ENCODE data around the gene TLCD3B.

Gene TLCD3B

DNA sequence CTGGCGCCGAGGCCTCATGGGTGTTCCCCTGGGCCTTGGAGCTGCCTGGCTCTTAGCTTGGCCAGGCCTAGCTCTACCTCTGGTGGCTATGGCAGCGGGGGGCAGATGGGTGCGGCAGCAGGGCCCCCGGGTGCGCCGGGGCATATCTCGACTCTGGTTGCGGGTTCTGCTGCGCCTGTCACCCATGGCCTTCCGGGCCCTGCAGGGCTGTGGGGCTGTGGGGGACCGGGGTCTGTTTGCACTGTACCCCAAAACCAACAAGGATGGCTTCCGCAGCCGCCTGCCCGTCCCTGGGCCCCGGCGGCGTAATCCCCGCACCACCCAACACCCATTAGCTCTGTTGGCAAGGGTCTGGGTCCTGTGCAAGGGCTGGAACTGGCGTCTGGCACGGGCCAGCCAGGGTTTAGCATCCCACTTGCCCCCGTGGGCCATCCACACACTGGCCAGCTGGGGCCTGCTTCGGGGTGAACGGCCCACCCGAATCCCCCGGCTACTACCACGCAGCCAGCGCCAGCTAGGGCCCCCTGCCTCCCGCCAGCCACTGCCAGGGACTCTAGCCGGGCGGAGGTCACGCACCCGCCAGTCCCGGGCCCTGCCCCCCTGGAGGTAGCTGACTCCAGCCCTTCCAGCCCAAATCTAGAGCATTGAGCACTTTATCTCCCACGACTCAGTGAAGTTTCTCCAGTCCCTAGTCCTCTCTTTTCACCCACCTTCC lies 43.5 kb downstream of the TLCD3B start:
- no peak for DNase-seq

DNA sequence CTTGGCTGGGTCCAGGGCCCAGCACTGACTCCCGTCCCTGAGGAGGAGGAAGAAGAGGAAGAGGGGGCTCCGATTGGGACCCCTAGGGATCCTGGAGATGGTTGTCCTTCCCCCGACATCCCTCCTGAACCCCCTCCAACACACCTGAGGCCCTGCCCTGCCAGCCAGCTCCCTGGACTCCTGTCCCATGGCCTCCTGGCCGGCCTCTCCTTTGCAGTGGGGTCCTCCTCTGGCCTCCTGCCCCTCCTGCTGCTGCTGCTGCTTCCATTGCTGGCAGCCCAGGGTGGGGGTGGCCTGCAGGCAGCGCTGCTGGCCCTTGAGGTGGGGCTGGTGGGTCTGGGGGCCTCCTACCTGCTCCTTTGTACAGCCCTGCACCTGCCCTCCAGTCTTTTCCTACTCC lies 44.1 kb downstream of the TLCD3B start:
- DNase-seq = no peak

DNA sequence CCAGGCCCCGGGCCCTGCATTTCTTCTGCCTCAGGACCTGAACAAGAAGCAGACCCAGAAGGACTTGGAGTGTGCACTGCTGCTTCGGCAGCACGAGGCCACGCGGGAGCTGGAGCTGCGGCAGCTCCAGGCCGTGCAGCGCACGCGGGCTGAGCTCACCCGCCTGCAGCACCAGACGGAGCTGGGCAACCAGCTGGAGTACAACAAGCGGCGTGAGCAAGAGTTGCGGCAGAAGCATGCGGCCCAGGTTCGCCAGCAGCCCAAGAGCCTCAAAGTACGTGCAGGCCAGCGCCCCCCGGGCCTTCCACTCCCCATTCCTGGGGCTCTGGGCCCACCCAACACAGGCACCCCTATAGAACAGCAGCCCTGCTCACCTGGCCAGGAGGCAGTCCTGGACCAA lies 44.8 kb downstream of the TLCD3B start:
- no peak for DNase-seq

DNA sequence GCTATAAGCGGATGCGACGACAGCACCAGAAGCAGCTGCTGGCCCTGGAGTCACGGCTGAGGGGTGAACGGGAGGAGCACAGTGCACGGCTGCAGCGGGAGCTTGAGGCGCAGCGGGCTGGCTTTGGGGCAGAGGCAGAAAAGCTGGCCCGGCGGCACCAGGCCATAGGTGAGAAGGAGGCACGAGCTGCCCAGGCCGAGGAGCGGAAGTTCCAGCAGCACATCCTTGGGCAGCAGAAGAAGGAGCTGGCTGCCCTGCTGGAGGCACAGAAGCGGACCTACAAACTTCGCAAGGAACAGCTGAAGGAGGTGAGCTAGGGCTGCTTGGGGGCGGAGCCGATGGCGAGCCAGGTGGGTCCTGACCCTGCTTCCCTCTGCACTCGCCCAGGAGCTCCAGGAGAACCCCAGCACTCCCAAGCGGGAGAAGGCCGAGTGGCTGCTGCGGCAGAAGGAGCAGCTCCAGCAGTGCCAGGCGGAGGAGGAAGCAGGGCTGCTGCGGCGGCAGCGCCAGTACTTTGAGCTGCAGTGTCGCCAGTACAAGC lies 45.7 kb downstream of the TLCD3B start:
- DNase-seq = no peak

DNA sequence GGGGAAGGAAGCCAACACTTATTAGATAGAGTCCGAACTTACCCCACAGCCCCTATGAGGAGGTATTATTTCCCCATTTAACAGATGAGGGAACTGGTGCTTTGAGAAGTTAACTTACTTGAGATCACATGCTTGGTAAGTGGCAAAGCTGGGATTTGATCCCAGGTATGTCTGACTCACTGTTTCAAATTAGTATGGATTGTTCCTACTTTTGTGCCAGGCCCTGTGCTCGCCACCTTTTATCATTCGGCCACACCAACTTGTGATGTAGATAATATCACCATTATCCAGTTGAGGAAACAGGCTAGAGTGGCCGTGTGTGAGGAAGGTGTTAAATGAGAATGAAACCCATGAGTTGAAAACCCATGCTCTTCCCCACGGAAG lies 46.3 kb downstream of the TLCD3B start:
- DNase-seq = no peak

DNA sequence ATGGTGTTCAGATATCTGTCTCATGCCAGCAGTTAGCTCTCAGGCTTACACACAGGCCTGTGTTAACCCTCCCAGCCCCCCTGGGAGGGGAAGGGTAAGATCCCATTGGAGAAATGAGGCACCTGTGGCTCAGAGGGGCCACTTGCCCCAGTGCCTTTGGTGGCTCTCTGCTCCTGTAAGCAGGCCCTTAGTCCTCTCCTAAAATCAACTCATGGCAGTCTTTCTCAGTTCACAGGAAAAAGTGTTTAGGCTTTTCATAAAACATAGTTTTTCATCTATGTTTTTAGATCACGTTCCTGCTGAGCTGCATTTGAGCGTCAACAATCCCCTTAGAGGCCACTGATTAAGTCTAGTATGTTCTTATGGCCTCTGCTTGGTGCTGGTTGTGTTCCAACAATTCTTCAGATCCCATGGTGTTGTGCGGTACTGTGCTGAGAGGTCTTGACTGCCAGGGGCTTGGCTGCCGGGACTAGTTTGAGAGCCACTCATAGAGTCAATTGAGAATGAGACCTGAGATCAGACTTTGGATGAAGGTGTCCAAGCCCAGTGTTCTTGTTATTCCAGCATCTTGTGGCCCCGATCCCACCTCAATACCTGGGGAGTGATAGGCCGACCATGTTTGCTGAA lies 46.8 kb downstream of the TLCD3B start:
- DNase-seq = no peak

DNA sequence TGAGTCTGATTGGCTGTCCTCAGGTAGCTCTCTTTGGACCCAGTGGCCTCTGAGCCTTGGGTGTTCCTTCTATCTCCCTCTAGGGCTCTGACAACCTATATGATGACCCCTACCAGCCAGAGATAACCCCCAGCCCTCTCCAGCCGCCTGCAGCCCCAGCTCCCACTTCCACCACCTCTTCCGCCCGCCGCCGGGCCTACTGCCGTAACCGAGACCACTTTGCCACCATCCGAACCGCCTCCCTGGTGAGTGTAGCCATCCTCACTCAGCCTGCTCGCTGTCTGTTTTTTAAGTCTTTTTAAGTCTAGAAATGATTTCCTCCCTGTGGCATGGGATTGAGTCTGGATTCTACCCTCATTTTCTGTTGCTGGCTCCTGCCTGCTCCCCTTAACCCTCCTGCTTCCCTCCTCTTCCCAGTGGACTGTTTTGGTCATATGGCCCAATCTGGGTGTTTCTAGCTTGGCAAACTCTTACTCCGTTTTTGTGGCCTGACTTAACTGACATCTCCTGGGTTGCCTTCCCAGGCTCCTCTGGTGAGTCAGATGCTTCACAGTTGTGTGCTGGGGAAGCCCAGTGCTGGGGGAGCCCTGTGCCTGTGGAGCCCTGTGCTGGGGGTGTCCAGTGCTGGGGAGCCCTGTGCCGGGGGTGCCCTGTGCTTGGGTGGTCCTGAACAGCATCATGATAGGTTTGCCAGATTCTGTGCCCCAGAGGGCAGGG lies 47.5 kb downstream of the TLCD3B start:
- no peak for DNase-seq

DNA sequence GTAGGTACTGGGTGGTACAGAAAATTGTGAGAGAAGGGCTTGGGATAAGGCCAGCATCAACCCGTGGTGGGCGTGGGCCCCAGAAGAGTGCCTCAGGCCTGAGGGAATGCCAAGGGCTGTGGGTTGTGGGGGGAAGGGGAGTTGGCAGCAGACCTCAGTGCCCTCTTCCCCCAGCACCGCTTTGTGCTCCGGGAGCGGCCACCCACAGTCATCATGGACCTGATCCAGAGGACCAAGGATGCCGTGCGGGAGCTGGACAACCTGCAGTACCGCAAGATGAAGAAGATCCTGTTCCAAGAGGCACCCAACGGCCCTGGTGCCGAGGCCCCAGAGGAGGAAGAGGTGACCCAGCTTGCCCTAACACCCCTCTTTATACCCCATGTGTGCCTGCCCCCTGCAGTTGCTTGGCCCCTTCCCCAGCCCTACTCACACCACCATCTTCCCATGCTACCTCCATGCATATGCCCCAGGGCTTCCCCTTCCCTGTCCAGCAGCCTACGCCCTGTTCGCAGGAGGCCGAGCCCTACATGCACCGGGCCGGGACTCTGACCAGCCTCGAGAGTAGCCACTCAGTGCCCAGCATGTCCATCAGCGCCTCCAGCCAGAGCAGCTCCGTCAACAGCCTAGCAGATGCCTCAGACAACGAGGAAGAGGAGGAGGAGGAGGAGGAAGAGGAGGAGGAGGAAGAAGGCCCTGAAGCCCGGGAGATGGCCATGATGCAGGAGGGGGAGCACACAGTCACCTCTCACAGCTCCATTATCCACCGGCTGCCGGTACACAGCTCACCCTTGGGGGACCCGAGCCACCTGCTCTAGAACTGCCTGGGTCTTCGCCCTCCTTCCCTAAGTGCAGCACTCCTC lies 48.3 kb downstream of the TLCD3B start:
- DNase-seq = no peak

DNA sequence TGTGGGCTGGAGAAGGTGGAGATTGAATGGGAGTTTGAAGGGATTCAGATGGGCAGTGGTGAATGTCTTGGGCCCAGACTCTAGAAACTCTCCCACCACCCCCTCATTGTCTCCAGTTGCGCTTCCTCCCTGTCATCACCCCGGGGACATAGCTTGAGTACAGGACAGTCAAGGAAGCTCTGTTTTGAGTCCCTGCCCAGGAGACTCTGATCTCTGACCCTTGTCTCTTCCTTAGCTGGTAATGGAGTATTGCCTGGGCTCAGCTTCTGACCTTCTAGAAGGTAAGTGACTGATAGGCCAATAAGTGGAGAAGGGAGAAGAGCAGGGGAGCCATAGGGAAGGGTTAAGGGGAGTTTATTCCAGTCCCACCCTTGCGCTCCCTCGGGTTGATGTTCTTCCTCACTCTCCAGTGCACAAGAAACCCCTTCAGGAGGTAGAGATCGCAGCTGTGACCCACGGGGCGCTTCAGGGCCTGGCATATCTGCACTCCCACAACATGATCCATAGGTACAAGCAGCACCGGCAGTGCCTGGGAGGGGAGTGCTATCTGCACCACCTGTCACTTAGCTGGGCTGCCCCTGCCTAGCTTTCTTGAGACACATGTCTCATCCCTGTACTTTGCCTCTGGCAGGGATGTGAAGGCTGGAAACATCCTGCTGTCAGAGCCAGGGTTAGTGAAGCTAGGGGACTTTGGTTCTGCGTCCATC lies 52.4 kb downstream of the TLCD3B start:
- no peak for DNase-seq

DNA sequence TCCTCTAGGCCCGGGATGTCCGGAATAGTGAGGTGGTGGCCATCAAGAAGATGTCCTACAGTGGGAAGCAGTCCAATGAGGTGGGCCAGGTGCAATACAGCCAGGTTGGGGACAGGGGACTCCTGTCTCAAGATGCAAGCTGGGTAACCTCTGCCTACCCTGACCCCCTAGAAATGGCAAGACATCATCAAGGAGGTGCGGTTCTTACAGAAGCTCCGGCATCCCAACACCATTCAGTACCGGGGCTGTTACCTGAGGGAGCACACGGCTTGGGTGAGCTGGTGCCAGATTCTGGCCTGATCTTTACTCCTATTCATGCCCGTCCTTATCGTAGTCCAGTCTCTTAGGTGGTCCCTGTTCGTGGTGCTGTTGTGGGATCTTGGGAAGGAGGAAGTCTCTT lies 53.0 kb downstream of the TLCD3B start:
- DNase-seq = no peak

DNA sequence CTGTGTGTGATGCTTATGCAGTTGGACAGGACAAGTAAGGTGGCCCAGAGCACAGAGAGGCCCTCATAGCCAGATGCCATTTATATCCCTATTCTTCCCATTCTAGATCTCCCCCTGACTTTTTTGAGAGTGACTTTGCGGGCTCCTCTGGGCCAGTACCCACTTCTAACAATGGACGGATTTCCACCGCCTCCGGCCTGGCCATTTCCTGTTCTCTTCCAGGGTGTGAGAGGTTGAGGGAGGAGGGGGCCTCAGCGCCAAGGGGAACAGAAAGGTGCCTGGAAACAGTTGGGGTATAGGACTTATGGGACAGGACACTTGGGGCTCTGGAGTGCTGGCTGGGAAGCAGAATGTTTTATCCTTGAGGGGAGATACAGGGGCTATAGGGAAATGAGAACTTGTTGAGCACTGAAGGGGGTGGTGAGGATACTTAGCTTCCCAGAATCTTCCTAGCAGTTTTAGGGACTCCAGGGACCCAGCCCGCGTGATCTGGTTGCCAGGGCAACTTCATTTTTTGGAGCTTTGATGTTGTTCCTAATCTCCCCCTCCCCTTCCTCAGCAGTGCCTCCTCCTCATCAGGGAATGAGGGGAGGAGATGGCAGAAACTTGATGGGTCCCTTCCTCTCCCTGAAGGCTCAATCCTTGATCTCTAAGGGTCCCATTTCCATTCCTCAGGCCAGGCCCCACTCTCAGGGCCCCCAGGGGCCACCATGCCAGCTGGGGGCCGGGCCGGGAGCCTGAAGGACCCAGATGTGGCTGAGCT lies 53.8 kb downstream of the TLCD3B start:
- no peak for DNase-seq

DNA sequence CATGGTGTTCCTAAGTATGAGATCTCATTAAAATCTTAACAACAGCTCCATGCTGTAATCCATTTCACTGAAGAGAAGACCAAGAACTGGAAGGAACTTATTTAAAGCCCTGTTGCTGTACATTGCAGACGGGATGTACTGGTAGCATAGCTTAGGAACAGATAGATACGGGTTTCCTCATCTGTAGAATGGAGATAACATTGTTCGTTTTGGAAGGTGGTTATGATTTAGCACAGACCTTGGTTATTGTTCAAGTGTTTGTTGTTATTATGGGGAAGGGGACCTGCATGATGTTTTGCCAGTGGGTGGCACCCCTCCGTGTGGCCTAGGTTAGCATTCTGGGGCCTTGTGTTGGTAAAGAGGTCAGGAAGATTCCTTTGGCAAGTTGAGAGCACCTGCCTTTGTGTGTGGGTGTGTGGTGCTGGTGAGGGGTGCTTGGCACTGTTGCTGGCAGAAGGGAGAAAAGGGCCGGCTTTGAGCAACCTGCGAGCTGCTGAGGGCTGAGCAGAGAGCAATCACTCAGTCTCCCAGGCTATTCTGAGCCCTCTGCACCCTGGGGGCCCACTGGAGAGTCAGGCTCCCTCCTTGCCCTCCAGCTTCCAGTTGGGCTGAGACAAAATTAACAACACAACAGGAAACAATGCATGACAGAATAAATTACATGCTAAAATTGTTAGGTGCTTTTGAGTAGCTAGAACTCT lies 55.1 kb downstream of the TLCD3B start:
- no peak for DNase-seq

DNA sequence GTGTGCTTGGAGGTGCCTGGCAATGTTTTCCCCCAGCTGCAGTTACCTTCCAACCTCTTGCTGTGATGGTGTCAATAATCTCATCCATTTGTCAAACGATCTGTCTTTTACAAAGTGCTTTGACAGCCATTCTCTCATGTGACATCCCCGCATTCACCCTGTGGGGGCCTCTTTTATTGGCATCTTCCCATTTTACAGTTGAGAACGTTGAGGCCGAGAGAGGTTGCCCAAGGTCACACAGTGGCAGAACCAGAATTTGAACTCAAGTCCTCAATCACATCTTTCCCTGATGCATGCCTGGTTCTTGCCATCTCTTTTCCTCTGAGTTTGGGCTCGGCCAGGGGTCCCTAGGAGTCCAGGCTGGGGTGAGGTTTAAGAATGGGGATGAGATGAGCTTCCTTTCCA lies 55.9 kb downstream of the TLCD3B start:
- no peak for DNase-seq
